Neural cell (in vitro differentiated cells): Measurements from ENCODE around the gene TENT5C.

Source experiments
- CTCF ChIP-seq: fragments of 450-650 bp; IDR thresholded peaks from 2 replicates; pipeline ENCODE4 v1.5.1; 2014; ENCODE audit warnings: antibody characterized with exemption, mild to moderate bottlenecking, moderate library complexity; ENCODE audit not compliant: poor library complexity, severe bottlenecking
- EP300 ChIP-seq: fragments of 450-650 bp; conservative IDR thresholded peaks from 2 replicates; pipeline ENCODE4 v1.6.1; 2014; ENCODE audit warnings: antibody characterized with exemption, mild to moderate bottlenecking, moderate library complexity; ENCODE audit not compliant: poor library complexity, severe bottlenecking
- EZH2 ChIP-seq: fragments of 200-600, 300-800 bp; shearing (Covaris generic), sonication (generic); IDR thresholded peaks from 2 replicates; pipeline ENCODE4 v1.6.1; 2014; ENCODE audit warnings: antibody characterized with exemption, low read length, borderline replicate concordance, mild to moderate bottlenecking; ENCODE audit not compliant: insufficient read depth, poor library complexity, severe bottlenecking
- MXI1 ChIP-seq: fragments of 450-650 bp; conservative IDR thresholded peaks from 2 replicates; pipeline ENCODE4 v1.6.1; 2014; ENCODE audit warnings: antibody characterized with exemption, mild to moderate bottlenecking; ENCODE audit not compliant: poor library complexity, severe bottlenecking
- POLR2AphosphoS5 ChIP-seq: IDR thresholded peaks from 2 replicates; pipeline ENCODE4 v1.6.1; 2012
- RAD21 ChIP-seq: fragments of 450-650 bp; conservative IDR thresholded peaks from 2 replicates; pipeline ENCODE4 v1.6.1; 2014; ENCODE audit warnings: antibody characterized with exemption, mild to moderate bottlenecking, moderate library complexity
- REST ChIP-seq: IDR thresholded peaks from 2 replicates; pipeline ENCODE4 v1.6.1; 2012; ENCODE audit warnings: borderline replicate concordance
- SMC3 ChIP-seq: fragments of 450-650 bp; conservative IDR thresholded peaks from 2 replicates; pipeline ENCODE4 v1.6.1; 2014; ENCODE audit warnings: antibody characterized with exemption, mild to moderate bottlenecking, moderate library complexity; ENCODE audit not compliant: poor library complexity
- TAF1 ChIP-seq: IDR thresholded peaks from 2 replicates; pipeline ENCODE4 v1.6.1; 2012; ENCODE audit warnings: low read depth

- TF ChIP-seq POLR2AphosphoS5, result no peak
- TF ChIP-seq REST, result no peak
- no peak for TF ChIP-seq CTCF
- TF ChIP-seq TAF1, result no peak
- TF ChIP-seq RAD21, result no peak
- TF ChIP-seq SMC3, result no peak
- no peak for TF ChIP-seq EP300
- no peak for TF ChIP-seq EZH2
- no peak for TF ChIP-seq MXI1
Observed at GRCh38 chr1:117573386-117574023, 32.3 kb upstream of the TENT5C start.
